Adrenal gland (tissue), 5 donors: ENCODE data around the gene MTCH1.

Source experiments
- CTCF ChIP-seq, 6 experiments: fragments of 450-650 bp in 4 of 6; fragments of 200-600 bp in 2 of 6; sonication (generic) in 1 of 6; IDR thresholded peaks; 1 replicate in 5 of 6; 2 replicates in 1 of 6; pipeline versions ENCODE4 v1.5.1 to v1.8.0; 2016 to 2021; ENCODE audit warnings: antibody characterized with exemption in 6 of 6, mild to moderate bottlenecking in 2 of 6, moderate library complexity in 1 of 6
- POLR2A ChIP-seq, 2 donors: fragments of 450-650 bp; IDR thresholded peaks; one replicate each; pipeline ENCODE4 v1.6.1; 2017; ENCODE audit warnings: antibody characterized with exemption in 2 of 2, mild to moderate bottlenecking in 2 of 2, moderate library complexity in 1 of 2
- donor health status: DM: no; HTN: no; CAD: no.

GRCh38 chr6:36978421-36979346, 7.3 kb downstream of the MTCH1 start:
- TF ChIP-seq CTCF (IDR thresholded peaks at IDR 0.05) (no peak), POLR2A (IDR thresholded peaks at IDR 0.05) (no peak)
